Common myeloid progenitor, CD34-positive (primary cell): Measurements from ENCODE around the gene CCDC167.

Experiments
- CTCF ChIA-PET: fragments of 350-600 bp; sonication (Branson Sonifier 250); formaldehyde crosslinking; loops from one replicate; lab custom pipeline; 2021; ENCODE audit warnings: antibody characterized with exemption; lab: Charles Lee
- POLR2A ChIA-PET: fragments of 350-600 bp; sonication (Branson Sonifier 250); formaldehyde crosslinking; loops from one replicate; lab custom pipeline; 2021; ENCODE audit warnings: antibody characterized with exemption; lab: Charles Lee
- DNase-seq, 3 donors: peaks; one replicate each; pipeline versions ENCODE4 v3.0.0 to v3.0.0-alpha.2; 2013
- H3K27ac ChIP-seq, 2 experiments: 1 replicate in 1 of 2; 2 replicates in 1 of 2; pipeline ENCODE4 v1.7.0; 2013; ENCODE audit warnings: inconsistent platforms in 2 of 2, low read length in 2 of 2, mild to moderate bottlenecking in 2 of 2, low read depth in 1 of 2, moderate library complexity in 1 of 2; ENCODE audit not compliant: severe bottlenecking in 2 of 2, insufficient read depth in 1 of 2, poor library complexity in 1 of 2
- H3K27me3 ChIP-seq, 5 experiments: replicated peaks in 2 of 5; 1 replicate in 3 of 5; 2 replicates in 2 of 5; pipeline versions ENCODE4 v1.6.1 to v1.7.0; 2013; ENCODE audit warnings: low read length in 4 of 5, mild to moderate bottlenecking in 2 of 5, moderate library complexity in 2 of 5, inconsistent platforms in 1 of 5; ENCODE audit not compliant: insufficient read depth in 5 of 5, control insufficient read depth in 4 of 5
- H3K36me3 ChIP-seq, 4 experiments: 1 replicate in 2 of 4; 2 replicates in 2 of 4; pipeline versions ENCODE4 v1.6.1 to v1.7.0; 2013; ENCODE audit warnings: low read length in 3 of 4, control low read depth in 1 of 4, mild to moderate bottlenecking in 1 of 4; ENCODE audit not compliant: control insufficient read depth in 4 of 4, insufficient read depth in 4 of 4
- H3K4me1 ChIP-seq, 4 experiments: 1 replicate in 3 of 4; 2 replicates in 1 of 4; pipeline versions ENCODE4 v1.6.1 to v1.7.1; 2013; ENCODE audit warnings: low read length in 3 of 4, mild to moderate bottlenecking in 3 of 4, control low read depth in 1 of 4, inconsistent platforms in 1 of 4, moderate library complexity in 1 of 4; ENCODE audit not compliant: control insufficient read depth in 4 of 4, insufficient read depth in 4 of 4; ENCODE audit errors: control extremely low read depth in 1 of 4
- H3K4me3 ChIP-seq, 7 experiments: 1 replicate in 4 of 7; 2 replicates in 3 of 7; pipeline versions ENCODE4 v1.5.1 to v1.7.0; 2013; ENCODE audit warnings: mild to moderate bottlenecking in 7 of 7, low read length in 6 of 7, moderate library complexity in 6 of 7, inconsistent platforms in 2 of 7, low read depth in 2 of 7, control low read depth in 1 of 7; ENCODE audit not compliant: insufficient read depth in 4 of 7, control insufficient read depth in 1 of 7; ENCODE audit errors: extremely low read depth in 1 of 7
- H3K9me3 ChIP-seq, 5 experiments: 1 replicate in 4 of 5; 2 replicates in 1 of 5; pipeline versions ENCODE4 v1.6.1 to v1.7.1; 2013; ENCODE audit warnings: low read length in 4 of 5, mild to moderate bottlenecking in 2 of 5, inconsistent platforms in 1 of 5, low read depth in 1 of 5, moderate library complexity in 1 of 5; ENCODE audit not compliant: control insufficient read depth in 4 of 5, insufficient read depth in 2 of 5; ENCODE audit errors: control extremely low read depth in 1 of 5
- WGBS: methylation state at CpG from one replicate; pipeline ENCODE4 v1.1.5; 2013; ENCODE audit not compliant: insufficient coverage; 5-methylcytosine and 5-hydroxymethylcytosine counted together

The CCDC167 gene

DNA sequence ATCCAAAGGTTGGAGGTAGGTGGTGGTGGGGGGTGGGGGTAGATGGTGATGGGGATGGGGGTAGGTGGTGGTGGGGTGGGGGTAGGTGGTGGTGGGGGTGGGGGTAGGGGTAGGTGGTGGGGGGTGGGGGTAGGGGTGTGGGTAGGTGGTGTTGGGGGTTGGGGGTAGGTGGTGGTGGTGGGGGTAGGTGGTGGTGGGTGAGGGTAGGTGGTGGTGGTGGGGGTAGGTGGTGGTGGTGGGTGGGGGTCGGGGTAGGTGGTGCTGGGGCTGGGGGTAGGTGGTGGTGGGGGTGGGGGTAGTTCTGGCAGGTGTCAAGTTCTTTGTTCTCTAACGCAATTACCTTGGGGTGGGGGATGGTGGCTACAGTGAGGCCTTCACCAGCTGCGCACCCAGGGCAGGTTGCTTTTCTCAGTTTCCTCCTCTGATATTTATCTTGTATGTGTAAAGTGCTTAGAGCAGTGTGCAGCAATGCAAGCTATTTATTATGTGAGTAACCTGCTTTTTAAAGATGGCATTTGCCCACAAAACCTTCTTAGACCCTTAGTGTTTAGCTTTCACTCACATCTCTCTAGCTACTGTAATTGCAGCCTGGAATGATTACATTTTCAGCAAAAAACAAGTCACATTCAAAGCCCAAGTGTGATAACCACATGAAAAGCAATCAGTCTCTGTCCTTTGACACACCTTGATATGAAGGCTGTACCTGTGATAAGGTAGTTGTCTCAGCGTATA lies 8.2 kb upstream of the CCDC167 start:
- Histone ChIP-seq H3K4me1 (peaks cover 10 to 20% (median 18%) of the 10 kb centered on the region in 4 experiments), H3K27me3 (peaks cover 0 to 21% (median 0%) of the 10 kb centered on the region in 5 experiments), H3K36me3 (no peaks in the 10 kb centered on the region), H3K4me3 (no peak overlapping the region), H3K9me3 (no peaks in the 10 kb centered on the region), H3K27ac (no peak overlapping the region)
- DNase-seq, result no peak
- POLR2A ChIA-PET, result no interaction called here
- CTCF ChIA-PET, result interaction anchor here (0.7 to 1.2 kb wide), 3 partner anchors 9 to 58 kb away, joined by 3 to 4 read pairs (median 3); no protein-coding TSS in a partner anchor
- no CpG with 5 or more reads among the region's 4 CpGs for WGBS

DNA sequence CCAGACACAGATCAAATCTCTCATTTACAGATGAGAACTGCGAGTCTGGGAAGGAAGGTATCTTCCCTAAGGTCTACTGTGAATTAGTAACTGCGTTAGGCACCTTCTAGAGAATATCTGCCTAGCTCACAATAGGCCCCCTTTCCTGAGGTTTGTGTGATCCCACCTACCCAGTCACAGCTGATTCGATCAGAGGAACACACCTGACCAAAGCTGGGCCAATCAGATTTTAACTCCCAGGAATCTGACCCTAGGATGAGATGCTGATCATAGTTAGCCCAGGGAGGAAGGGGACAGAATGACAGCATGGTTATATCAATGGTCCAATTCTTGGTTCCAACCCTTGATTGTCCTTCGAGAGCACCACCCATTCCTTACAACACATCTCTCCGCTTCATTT lies 7.4 kb upstream of the CCDC167 start:
- peaks cover 0 to 13% (median 0%) of the 10 kb centered on the region in 5 experiments for H3K27me3 ChIP-seq
- H3K4me1 ChIP-seq, result peaks cover 14 to 28% (median 26%) of the 10 kb centered on the region in 4 experiments
- ChIA-PET CTCF (interaction anchor here (1.2 kb wide), 1 partner anchor 9 kb away, joined by 3 read pairs; no protein-coding TSS in a partner anchor), POLR2A (interaction anchor here (0.6 kb wide), 1 partner anchor 892 kb away, joined by 3 read pairs; no protein-coding TSS in a partner anchor)
- no peak overlapping the region for H3K4me3 ChIP-seq
- H3K9me3 ChIP-seq, result no peaks in the 10 kb centered on the region
- WGBS, result 100% methylated on average over 3 of the region's 5 CpGs
- no peak overlapping the region for H3K27ac ChIP-seq
- no peak for DNase-seq
- no peaks in the 10 kb centered on the region for H3K36me3 ChIP-seq

GRCh38 chr6:37506479-37506878 lies 6.8 kb upstream of the CCDC167 start:
- Histone ChIP-seq H3K27ac (no peak overlapping the region), H3K9me3 (no peaks in the 10 kb centered on the region), H3K4me1 (peaks cover 20 to 34% (median 32%) of the 10 kb centered on the region in 4 experiments), H3K36me3 (no peaks in the 10 kb centered on the region), H3K4me3 (no peak overlapping the region), H3K27me3 (peaks cover 0 to 7% (median 0%) of the 10 kb centered on the region in 5 experiments)
- CTCF ChIA-PET, result interaction anchor here (0.5 to 1.2 kb wide), 2 partner anchors 10 to 148 kb away, joined by 3 read pairs; no protein-coding TSS in a partner anchor
- WGBS, result 72% methylated on average over 4 of the region's 4 CpGs
- POLR2A ChIA-PET, result no interaction called here
- no peak for DNase-seq

GRCh38 chr6:37504024-37504423 lies 4.3 kb upstream of the CCDC167 start:
- Histone ChIP-seq H3K4me1 (peaks cover 24 to 52% (median 42%) of the 10 kb centered on the region in 4 experiments), H3K36me3 (no peaks in the 10 kb centered on the region), H3K27me3 (no peaks in the 10 kb centered on the region), H3K4me3 (no peak overlapping the region), H3K9me3 (no peaks in the 10 kb centered on the region), H3K27ac (no peak overlapping the region)
- WGBS, result no CpG with 5 or more reads among the region's 2 CpGs
- DNase-seq, result no peak
- CTCF ChIA-PET, result interaction anchor here (0.6 to 1.5 kb wide), 5 partner anchors 9 to 220 kb away, joined by 3 to 6 read pairs (median 3); no protein-coding TSS in a partner anchor
- POLR2A ChIA-PET, result no interaction called here

- Histone ChIP-seq H3K27me3 (no peaks in the 10 kb centered on the region), H3K9me3 (no peaks in the 10 kb centered on the region), H3K27ac (peak overlapping the region in 1 of 2 experiments; percentile 78), H3K4me3 (no peak overlapping the region), H3K36me3 (no peaks in the 10 kb centered on the region), H3K4me1 (peaks cover 25 to 55% (median 43%) of the 10 kb centered on the region in 4 experiments)
- 72% methylated on average over 4 of the region's 7 CpGs for WGBS
- ChIA-PET POLR2A (no interaction called here), CTCF (interaction anchor here (0.6 to 1.5 kb wide), 5 partner anchors 9 to 220 kb away, joined by 3 to 6 read pairs (median 3); no protein-coding TSS in a partner anchor)
- DNase-seq, result peak in 2 of 3 donors; percentile 40 to 44
These were observed 3.7 kb upstream of the CCDC167 start for GRCh38 chr6:37503309-37503965.

- peaks cover 25 to 55% (median 43%) of the 10 kb centered on the region in 4 experiments for H3K4me1 ChIP-seq
- peak in 2 of 3 donors; percentile 84 to 86 for DNase-seq
- H3K4me3 ChIP-seq, result no peak overlapping the region
- no peaks in the 10 kb centered on the region for H3K9me3 ChIP-seq
- H3K27ac ChIP-seq, result peak overlapping the region; percentile 5 to 78
- no peaks in the 10 kb centered on the region for H3K36me3 ChIP-seq
- no peaks in the 10 kb centered on the region for H3K27me3 ChIP-seq
- ChIA-PET POLR2A (no interaction called here), CTCF (interaction anchor here (1.3 to 2.4 kb wide), 5 partner anchors 10 to 64 kb away, joined by 3 to 8 read pairs (median 5); no protein-coding TSS in a partner anchor)
- 62% methylated on average over 4 of the region's 7 CpGs for WGBS
These were observed 3.1 kb upstream of the CCDC167 start for GRCh38 chr6:37502703-37503291.
